ENCODE results near the gene JPT2.
"Not testable (repeated sequence)": the region's sequence is repeated elsewhere in the genome, so short reads cannot be mapped to it uniquely, and the experiment has no call there.

JPT2 gene

DNA sequence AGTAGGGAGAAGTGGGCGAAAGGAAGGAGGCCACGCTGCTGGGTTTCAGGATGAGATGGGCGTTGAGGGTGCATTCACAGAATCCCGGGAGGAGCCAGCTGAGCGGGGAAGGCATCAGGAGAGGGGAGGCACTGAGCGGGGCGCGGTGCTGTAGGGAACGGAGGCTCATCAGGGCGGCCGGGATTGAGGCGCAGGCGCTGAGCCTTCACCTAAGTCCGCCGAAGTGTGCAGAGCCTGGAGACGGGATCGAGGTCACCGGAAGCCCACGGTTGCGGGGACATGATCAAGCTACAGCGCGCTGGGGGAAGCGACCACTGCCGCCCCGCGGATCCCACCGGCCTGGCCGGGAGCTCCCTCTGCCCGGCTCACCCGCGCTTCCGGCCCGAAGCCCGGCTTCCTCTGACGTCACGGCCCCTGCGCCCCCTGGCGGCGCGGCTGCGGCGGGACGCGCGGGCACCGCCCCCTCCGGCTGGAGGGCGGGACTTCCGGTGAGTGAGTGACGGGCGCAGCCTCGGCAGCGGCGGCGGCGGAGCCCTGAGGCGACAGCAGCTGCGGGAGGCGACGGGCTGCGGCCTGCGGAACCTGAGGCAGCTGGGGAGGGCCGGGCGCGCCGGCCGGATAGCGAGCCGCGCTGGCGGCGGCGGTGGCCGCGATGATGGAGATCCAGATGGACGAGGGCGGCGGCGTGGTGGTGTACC, 27.8 kb downstream of the JPT2 start, which contains the start of gene MAPK8IP3:
MAPK8IP3 (plus strand) TSS at position 508 of the 698 bp plus-strand sequence; CDS start at position 653, 145 bp downstream.
- peak; percentile 80 to 90 for DNase-seq (ENCODE audit: low read depth in 2 of 2, low spot score in 1 of 2)

GRCh38 chr16:1706386-1707192, 28.5 kb downstream of the JPT2 start:
- DNase-seq (ENCODE audit: low read depth in 2 of 2, low spot score in 1 of 2) = peak in 1 of 2 donors; percentile 24

DNA sequence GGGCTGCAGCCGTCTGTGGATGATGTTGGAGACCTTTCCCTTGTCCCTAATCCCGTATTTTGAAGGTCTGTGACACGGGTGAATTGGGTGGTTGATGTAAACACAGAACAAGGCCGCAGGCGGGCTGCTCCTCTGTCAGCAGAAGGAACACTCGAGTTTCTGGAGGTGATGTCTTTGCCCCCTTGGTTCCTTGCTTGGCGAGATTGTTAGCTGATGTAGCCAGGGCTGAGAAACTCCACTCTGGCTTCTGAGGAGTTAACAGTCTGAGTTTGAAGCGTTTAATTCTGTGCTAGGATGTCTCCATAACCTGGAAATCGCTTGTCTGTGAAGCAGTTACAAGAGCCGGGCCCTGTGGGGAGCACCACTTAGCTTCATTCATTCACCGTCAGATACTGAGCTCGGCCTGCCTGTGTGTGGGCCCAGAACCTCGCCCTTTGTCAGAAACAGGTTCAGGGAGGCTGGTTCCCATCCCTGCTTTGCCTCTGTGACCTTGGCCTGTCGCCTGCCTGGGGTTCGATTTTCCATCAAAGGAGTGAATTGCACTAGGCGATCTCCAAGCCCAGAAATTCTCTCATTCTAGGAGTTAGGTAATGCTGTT, 29.2 kb downstream of the JPT2 start:
- no peak for DNase-seq (ENCODE audit: low read depth in 2 of 2, low spot score in 1 of 2)

- DNase-seq (ENCODE audit: low read depth in 2 of 2, low spot score in 1 of 2) = no peak
Measured at GRCh38 chr16:1708083-1708767, 30.1 kb downstream of the JPT2 start.

GRCh38 chr16:1708768-1709180, 30.7 kb downstream of the JPT2 start:
- DNase-seq (ENCODE audit: low read depth in 2 of 2, low spot score in 1 of 2) = no peak

DNA sequence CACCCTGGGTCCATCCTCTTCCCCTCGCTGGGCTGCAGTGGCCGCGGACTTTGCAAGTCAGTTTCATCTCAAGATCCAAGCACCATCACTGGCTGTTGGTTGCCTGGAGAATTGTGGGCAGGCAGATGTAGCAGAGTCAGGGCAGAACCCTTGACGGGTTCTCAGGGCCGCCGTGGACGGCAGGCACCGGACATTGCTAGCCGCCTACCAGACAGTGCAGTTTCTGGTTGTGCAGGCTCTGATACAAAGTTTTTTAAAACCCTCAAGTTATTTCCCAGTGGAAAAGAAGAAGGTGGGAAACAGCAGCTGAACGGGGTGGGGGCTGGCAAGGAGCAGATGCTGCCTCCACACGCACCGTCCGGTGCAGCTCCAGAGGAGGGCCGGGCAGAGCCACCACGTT, 31.3 kb downstream of the JPT2 start:
- no peak for DNase-seq (ENCODE audit: low read depth in 2 of 2, low spot score in 1 of 2)

- no peak for DNase-seq (ENCODE audit: low read depth in 2 of 2, low spot score in 1 of 2)
Measured at GRCh38 chr16:1710811-1711507, 32.9 kb downstream of the JPT2 start.

- no peak for DNase-seq (ENCODE audit: low read depth in 2 of 2, low spot score in 1 of 2)
Measured at GRCh38 chr16:1712791-1713261, 34.7 kb downstream of the JPT2 start.

GRCh38 chr16:1713331-1713730, 35.3 kb downstream of the JPT2 start:
- no peak for DNase-seq (ENCODE audit: low read depth in 2 of 2, low spot score in 1 of 2)

DNA sequence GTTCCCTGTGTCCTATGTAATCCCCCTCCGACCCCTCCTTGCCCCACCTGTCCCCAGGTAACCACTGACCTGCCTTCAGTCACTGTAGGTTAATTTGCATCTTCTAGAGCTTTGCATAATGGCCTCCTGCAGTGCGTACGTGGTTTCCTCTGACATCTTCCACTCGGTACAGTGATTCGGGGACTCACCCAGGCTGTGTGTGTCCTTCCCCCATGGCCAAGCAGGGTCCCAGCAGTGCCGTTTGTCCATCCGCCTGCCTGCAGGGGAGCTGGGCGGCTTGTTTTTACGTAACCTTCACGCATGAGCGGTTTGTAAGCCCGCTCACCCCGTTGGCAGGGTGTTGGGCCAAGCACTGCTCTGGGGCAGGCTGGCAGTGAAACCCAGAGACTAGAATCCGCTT, 35.9 kb downstream of the JPT2 start:
- DNase-seq (ENCODE audit: low read depth in 2 of 2, low spot score in 1 of 2) = no peak

DNA sequence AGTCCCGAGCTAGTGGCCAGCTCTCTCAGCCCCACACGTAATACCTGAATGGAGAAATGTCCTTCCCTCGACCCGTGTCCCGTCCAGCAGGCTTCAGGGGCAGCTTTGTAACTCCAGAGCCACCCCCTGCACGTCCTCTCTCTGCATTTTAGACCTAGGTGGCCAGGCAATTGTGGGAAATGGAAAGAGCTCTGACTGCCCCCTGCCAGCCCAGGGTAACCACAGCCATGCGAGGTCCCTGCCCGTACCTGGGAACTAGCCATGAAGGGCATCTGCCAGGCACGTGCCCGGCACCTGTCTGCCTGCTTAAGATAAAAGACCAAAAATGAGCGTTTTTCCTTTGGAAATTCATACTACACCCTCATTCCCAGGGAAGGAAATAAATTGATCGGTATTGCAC, 37.1 kb downstream of the JPT2 start:
- DNase-seq (ENCODE audit: low read depth in 2 of 2, low spot score in 1 of 2) = no peak

GRCh38 chr16:1718236-1718635, 40.2 kb downstream of the JPT2 start:
- not testable (repeated sequence) for DNase-seq (ENCODE audit: low read depth in 2 of 2, low spot score in 1 of 2)

DNA sequence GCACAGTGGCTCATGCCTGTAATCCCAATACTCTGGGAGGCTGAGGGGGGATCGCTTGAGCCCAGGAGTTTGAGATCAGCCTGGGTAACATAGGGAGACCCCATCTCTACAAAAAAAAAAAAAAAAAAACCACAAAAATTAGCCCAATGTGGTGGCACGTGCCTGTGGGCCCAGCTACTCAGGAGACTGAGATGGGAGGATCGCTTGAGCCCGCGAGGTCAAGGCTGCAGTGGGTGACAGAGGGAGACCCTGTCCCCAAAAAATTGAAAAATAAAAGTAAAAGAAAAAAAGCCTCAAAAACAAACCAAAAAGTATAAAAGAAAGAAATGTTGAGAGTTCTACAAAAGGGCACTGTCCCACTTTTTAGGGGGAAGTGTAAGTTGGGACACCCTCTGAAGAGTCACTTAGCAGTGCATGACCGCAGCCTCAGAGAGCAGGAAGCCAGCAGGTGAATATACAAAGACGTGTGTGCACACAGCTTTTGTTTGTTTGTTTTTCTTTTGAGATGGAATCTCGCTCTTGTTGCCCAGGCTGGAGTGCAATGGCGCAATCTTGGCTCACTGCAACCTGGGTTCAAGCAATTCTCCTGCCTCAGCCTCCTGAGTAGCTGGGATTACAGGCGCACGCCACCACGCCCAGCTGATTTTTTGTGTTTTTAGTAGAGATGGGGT, 41.6 kb downstream of the JPT2 start:
- DNase-seq (ENCODE audit: low read depth in 2 of 2, low spot score in 1 of 2) = not testable (repeated sequence)

DNA sequence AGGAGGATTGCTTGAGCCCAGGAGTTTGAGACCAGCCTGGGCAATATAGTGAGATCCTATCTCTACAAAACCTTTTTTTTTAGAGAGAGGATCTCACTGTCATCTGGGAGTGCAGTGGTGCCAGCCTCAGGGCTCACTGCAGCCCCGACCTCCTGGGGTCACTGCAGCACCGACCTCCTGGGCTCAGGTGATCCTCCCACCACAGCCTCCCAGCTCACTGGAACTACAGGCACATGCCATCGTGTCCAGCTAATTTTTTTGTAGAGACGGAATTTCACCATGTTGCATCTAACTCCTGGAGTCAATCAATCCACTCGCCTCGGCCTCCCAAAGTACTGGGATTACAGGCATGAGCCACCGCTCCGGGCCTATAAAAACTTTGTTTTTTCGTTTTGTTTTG, 43.3 kb downstream of the JPT2 start:
- DNase-seq (ENCODE audit: low read depth in 2 of 2, low spot score in 1 of 2) = no peak

DNA sequence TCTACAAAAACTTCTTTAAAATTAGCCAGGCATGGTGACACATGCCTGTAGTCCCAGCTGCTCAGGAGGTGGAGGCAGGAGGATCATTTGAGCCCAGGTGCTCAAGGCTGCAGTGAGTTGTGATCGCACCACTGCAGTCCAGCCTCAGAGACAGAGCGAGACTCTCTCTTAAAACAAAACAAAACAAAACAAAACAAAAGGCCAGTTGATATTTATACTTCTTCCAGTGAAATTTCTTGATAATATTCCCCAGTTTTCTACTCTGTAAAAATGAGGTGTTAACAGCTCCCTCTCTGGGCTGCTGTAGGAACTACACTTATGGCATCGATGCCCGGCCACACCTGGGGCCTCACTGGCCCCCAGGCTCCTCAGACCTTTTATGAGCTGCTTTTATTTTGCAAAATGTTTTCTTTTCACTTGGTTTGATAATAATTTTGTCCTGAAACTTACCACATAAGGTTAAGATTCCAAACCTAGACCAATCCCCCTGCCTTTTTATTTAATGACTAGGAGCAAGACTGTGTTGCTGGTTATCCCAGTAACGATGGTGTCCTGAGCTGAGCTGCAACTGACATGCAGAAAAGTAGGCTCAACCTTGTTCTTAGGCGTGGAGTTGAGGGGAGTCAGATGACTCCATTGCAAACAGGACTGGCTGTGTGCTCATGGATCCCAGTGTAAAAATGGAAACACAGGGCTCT, 45.5 kb downstream of the JPT2 start:
- DNase-seq (ENCODE audit: low read depth in 2 of 2, low spot score in 1 of 2) = no peak

GRCh38 chr16:1724491-1724890, 46.4 kb downstream of the JPT2 start:
- DNase-seq (ENCODE audit: low read depth in 2 of 2, low spot score in 1 of 2) = no peak

- DNase-seq (ENCODE audit: low read depth in 2 of 2, low spot score in 1 of 2) = no peak
Measured at GRCh38 chr16:1726661-1727502, 48.8 kb downstream of the JPT2 start.
